Skin of body (tissue), 2 donors: ENCODE data around the gene LIME1. TPM values are rescaled to one million over a fixed set of nuclear protein-coding genes. Genes with fewer than 3 reads are reported as not detected.

Source experiments
- DNase-seq: peaks from one replicate; lab custom pipeline; 2025; lab: John Stamatoyannopoulos, UW
- total RNA-seq: library from RNA; depleted of rRNA; stranded (reverse); fragments of >200 nt; gene quantifications from one replicate; pipeline ENCODE4 v1.2.3, GENCODE V29; 2014

The LIME1 gene
- total RNA-seq, 1 donor from 2014 or later = 3.7 TPM

- DNase-seq = no peak
Measured at GRCh38 chr20:63696628-63697356, 39.7 kb upstream of the LIME1 start, which contains the start of gene TNFRSF6B. TNFRSF6B (plus strand) TSS chr20:63696652; CDS start chr20:63696768, 116 bp downstream.

DNA sequence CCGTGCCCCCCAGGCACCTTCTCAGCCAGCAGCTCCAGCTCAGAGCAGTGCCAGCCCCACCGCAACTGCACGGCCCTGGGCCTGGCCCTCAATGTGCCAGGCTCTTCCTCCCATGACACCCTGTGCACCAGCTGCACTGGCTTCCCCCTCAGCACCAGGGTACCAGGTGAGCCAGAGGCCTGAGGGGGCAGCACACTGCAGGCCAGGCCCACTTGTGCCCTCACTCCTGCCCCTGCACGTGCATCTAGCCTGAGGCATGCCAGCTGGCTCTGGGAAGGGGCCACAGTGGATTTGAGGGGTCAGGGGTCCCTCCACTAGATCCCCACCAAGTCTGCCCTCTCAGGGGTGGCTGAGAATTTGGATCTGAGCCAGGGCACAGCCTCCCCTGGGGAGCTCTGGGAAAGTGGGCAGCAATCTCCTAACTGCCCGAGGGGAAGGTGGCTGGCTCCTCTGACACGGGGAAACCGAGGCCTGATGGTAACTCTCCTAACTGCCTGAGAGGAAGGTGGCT, 39.1 kb upstream of the LIME1 start:
- DNase-seq = no peak

- no peak for DNase-seq
Measured at GRCh38 chr20:63697868-63698545, 38.5 kb upstream of the LIME1 start.

DNA sequence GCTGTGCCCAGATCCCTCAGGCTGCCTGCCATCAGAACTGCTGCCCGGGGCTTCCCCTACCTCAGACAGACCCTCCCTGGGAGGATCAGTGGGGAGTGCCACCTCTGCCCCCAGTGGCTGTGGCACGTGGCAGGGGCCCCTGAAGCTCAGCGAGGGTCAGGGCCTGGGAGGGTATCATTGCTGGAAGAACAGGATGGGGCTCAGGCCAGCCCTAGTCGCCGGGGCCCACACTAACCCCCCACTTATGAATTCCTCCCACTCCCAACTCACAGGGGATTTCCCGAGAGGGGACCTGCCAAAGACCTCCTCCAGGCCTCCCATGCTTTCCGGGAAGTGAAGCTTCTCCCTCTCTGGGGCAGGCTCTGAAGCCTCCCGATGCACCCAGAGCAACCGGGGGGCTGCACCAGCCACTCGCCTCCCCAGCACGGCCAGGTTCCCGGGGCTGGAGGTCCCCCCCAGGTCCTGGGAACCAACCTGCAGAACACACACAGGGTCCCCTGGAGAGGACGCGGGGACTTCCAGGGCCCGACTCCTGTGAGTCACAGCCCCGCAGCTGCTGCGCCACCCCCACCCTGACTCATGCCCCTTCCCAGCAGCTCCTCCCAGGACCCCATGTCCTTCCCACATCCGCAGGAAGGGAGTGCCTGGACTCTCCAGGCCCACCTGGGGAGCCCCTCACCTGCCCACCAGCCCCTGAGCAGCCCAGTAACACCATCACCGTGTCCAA, 37.6 kb upstream of the LIME1 start:
- peak; percentile 30 for DNase-seq

- DNase-seq = no peak
Measured at GRCh38 chr20:63699466-63700198, 36.8 kb upstream of the LIME1 start.

- no peak for DNase-seq
Measured at GRCh38 chr20:63700199-63701050, 36.0 kb upstream of the LIME1 start.

- no peak for DNase-seq
Measured at GRCh38 chr20:63701051-63701328, 35.5 kb upstream of the LIME1 start.

DNA sequence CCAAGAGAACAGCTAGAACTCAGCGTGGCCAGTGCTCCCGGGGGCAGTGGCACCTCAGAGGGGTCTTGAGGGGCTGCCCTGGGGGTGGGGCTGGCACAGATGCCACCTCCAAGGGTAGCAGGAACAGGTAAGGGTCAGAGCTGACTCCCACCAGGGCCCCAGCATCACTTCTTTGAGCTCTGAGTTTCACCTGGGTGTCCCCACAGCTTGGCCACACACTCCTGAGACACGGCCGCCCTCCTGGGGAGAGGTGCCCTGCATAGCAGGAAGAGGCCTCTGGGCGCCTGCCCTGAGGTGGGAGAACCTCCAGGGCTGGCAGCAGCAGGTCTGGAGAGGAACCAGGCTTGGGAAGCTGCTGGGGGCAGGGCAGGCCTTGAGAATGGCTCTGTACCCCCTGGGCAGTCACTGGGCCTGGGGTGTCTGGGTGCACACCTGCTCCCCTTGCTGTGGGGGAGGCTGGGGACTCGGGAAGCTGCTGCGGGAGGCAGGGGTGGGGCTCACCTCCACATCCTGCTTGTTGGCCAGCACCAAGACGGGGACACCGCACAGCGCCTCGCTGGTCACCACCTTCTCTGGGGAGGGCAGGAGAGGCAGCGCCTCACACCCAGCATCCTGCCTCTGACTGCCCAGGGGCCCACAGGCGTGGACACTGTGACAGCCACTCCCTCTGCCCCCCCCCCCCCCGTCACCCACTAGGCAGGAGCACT, 35.0 kb upstream of the LIME1 start:
- DNase-seq = no peak

- no peak for DNase-seq
Measured at GRCh38 chr20:63702036-63702665, 34.3 kb upstream of the LIME1 start.

- DNase-seq = no peak
Measured at GRCh38 chr20:63702751-63703470, 33.6 kb upstream of the LIME1 start.

GRCh38 chr20:63703471-63703975, 32.9 kb upstream of the LIME1 start:
- DNase-seq = no peak

DNA sequence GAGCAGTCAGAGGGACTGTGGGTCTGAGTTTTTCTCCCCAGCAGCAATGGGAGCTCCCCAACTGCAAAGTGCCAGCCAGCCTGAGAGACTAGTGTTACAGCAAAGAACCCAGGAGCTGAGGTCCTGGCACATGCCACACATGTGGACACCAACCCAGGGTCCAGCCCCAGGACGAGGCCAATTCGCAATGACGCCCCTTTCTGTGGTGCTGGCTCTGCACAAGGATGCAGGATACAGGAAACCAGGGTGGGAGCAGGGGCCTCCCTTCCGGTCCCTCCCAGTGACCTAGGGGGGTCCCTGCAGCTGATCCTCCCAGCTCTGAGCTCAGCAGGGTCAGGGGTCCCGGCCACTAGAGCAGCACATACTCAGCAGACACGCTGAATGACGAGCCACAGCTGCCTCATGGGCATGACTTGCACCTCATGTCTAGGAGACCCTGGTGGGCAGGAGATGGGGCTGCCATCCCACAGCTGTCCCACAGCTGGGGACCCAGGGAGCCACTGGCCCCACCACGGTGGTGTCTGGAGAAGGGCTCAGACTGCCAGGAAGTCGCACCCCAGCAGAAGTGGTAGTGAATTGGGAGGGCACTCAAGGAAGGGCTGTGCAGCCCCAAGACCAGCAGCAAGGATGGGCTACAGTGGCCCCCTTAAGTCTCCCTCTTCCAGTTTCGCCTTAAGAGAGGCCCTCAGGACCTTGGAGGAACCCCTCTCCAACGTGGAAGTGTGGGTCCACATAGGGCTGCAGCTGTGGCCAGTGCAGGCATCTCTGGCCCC, 32.3 kb upstream of the LIME1 start:
- DNase-seq = no peak

DNA sequence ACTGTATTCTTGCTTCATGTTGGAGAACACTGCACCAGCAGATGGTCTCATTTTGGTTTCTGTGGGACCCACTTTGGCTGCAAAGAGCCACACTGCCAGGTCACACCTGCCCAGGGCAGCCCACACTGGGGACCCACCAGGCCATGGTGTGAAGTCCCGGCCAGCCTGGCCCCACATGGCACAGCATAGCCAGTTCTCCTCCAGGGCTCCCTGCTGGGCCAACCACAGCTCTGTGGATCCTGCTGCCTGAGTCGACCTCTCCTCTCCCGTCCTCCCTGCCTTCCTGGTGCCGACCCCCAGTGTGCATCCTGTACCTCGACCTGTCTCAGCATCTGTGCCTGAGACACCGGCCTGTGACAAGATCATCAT, 31.7 kb upstream of the LIME1 start:
- DNase-seq = no peak

DNA sequence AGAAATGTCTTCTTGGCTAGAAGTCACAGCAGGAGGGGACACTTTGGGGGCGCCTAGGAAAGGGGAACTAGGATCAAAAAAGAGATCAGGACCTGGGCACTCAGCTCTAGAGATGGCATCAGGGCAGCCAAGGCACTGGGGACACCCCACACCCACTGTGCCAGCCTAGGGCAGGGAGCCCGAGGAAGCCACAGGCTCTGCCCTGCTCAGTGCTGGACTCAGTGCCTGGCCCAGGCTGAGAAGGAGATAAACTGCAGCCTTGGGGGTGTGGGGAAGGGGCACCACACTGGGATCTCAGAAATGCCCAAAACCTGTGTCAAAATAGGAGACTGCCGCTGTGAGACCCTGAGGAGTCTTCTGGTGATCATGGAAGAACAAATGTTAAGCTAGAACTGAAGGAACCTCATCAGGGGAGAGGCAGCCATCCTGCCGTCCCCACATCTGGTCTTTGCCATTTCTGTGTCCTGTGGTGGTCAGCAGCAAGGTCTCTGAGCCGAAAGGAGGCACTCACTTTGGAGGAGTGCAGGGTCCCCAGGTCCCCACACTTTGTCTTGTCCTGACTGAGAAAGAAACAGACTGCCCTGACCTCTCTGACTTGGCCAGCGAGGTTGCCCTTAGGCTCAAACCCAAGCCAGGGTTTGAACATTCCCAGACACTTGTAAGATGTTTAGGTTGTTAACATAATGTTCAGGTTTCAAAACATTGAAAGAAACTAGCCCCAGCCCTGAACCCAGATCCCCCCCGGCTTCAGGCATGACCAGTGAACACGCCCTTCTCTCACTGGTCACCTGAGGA, 31.0 kb upstream of the LIME1 start:
- DNase-seq = no peak

DNA sequence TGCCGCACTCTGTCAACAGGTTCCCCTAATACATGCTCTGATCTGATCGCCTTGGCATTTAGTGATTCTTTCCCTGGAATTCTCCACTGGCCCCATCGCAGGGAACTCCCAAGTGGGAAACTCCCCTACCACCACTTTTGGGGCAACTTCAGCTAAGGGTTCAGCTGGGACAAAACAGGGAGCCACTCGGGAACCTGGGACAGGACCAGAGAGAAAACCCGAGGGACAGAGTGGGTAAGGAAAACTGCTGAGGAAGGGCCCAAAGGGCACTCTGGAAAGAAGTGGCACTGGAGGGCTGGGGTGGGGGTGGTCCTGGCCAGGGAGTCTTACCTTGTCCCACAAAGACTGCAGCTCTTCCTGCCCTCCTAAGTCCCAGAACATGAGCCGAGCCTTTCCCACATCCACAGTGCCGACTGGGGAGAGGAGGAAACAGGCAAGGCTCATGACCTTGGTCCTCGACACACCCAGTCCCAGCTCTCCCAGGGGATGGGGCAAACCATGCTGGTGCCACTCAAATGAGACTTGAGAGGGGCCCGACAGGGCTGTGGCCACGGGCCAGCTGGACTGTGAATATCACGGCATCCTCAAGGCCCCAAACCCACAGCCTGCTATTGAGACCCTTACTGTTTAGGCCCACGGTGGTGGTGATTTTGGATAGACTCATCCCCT, 30.3 kb upstream of the LIME1 start:
- DNase-seq = no peak

DNA sequence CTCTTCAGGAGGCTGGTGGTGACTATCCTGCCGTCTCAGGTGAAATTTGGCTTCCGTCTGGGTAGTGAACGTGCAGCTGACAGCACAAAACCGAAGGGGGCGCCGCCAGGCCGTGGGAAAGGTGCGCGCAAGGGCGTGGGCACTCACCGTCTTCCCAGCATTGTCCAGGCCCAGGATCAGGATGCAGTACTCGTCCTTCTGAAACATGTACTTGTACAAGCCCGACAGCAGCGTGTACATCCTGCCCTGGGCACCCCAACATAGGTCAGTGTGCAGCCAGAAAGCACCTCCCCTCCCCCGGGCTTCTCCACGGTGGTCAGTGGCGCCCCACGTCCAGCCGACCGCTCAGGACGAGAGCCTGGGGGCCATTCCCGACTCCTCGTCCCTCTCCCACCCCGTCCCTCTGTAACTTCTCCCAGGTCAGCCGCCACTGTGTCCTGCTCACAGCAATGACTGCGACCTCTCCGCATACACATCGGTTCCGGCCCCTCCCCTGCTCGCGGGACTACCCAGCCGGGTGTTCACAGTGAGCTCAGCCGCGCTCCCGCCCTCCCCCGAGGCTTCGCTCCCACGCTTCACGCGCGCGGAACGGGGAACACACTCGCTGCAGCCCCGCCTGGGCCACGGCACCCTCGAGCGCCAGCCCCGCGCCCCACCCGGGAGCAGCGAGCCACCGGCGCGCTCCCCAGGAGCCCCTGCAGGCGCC, 29.5 kb upstream of the LIME1 start:
- DNase-seq = no peak
